ENCODE results near the gene IFRD2. TPM values are rescaled to one million over a fixed set of nuclear protein-coding genes. Genes with fewer than 3 reads are reported as not detected.

Gene IFRD2
- total and polyA plus RNA-seq, 2 of the 13 experiments (the other 11 are each of a cell fraction or from before 2014, with no cell fraction given): 32.8 to 96.1 TPM

GRCh38 chr3:50276762-50277101, 15.5 kb downstream of the IFRD2 start (continued):
- TF ChIP-seq ARNT2 (CRISPR knock-in tag; IDR thresholded peaks at IDR 0.05; ENCODE audit: low read depth): no peak
- no peak for TF ChIP-seq NONO (IDR thresholded peaks at IDR 0.05)
- no peak for TF ChIP-seq NONO (CRISPR knock-in tag; conservative IDR thresholded peaks at IDR 0.05)
- TF ChIP-seq ZNF12 (CRISPR knock-in tag; IDR thresholded peaks at IDR 0.05): no peak
- no peak for TF ChIP-seq EP300 (IDR thresholded peaks at IDR 0.05; ENCODE audit: low read depth in 2 of 2, low read length in 2 of 2)
- no peak for TF ChIP-seq EP300 (CRISPR knock-in tag; IDR thresholded peaks at IDR 0.05; ENCODE audit: borderline replicate concordance)
- no peak for TF ChIP-seq ZNF746 (CRISPR knock-in tag; IDR thresholded peaks at IDR 0.05)
- no peak for TF ChIP-seq SRF (IDR thresholded peaks at IDR 0.05; ENCODE audit: low read depth, low read length)
- no peak for TF ChIP-seq NFE2L1 (CRISPR knock-in tag; IDR thresholded peaks at IDR 0.05; ENCODE audit: borderline replicate concordance)
- TF ChIP-seq HOXA7 (CRISPR knock-in tag; IDR thresholded peaks at IDR 0.05): no peak
- no peak for TF ChIP-seq NFIB (CRISPR knock-in tag; IDR thresholded peaks at IDR 0.05; ENCODE audit: borderline replicate concordance)
- no peak for TF ChIP-seq ZSCAN20 (CRISPR knock-in tag; IDR thresholded peaks at IDR 0.05; ENCODE audit: borderline replicate concordance)
- no peak for TF ChIP-seq ZNF513 (CRISPR knock-in tag; conservative IDR thresholded peaks at IDR 0.05)
- TF ChIP-seq SIX1 (CRISPR knock-in tag; IDR thresholded peaks at IDR 0.05; ENCODE audit: borderline replicate concordance): no peak
- no peak for TF ChIP-seq NKX3-1 (CRISPR knock-in tag; IDR thresholded peaks at IDR 0.05)
- TF ChIP-seq KAT7 (CRISPR knock-in tag; IDR thresholded peaks at IDR 0.05; ENCODE audit: borderline replicate concordance): no peak
- no peak for TF ChIP-seq STAT6 (CRISPR knock-in tag; IDR thresholded peaks at IDR 0.05; ENCODE audit: borderline replicate concordance)

Data from HepG2 (cell line).